IPS-NIHi7 (cell line): ENCODE data around the gene LPIN1.

ENCODE experiments used
- DNase-seq: peaks from one replicate; pipeline ENCODE4 v3.0.0; 2012; ENCODE audit warnings: mixed read lengths; ENCODE audit errors: extremely low spot score

LPIN1 gene

GRCh38 chr2:11784747-11785610 is 38.5 kb downstream of the LPIN1 start:
- peak; percentile 92 for DNase-seq

DNA sequence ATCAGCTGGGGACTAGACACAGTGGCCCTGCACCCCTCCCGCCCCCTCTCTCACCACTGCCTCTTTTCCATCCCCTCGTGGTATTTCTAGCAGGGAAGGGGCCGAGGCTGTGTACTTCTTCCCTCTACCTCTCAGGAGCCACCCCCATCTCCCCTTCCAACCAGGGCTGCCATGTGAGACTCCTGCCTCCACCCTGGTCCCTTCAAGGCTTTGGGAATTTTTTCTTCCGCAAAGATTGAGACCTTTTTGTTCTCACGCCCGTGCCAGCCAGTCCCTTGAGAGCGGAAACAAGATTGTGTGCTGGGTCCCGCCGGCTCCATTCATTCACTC is 39.1 kb downstream of the LPIN1 start:
- DNase-seq = no peak

- no peak for DNase-seq
Measured at GRCh38 chr2:11786191-11786590, 39.8 kb downstream of the LPIN1 start.

GRCh38 chr2:11786592-11786991 is 40.2 kb downstream of the LPIN1 start:
- no peak for DNase-seq

DNA sequence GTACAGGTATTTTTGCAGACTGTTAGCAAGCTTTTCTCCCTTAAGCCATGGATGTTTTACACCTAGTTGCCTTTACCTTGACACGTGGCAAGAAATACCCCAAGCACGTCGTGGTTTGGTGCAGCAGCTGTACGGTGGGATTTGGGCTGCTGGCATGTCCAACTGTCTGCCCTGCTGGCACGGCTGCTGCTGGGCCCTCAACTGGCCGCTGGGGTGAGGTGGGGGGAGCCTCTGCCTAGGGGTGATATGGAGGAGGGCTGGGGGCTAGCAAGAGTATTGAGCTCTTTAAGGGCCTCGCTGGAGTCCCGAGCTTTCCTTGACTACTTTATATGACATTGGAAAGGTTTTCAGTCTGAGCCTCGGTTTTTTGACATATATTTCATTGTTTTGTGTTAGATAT is 41.6 kb downstream of the LPIN1 start:
- no peak for DNase-seq

- no peak for DNase-seq
Measured at GRCh38 chr2:11788461-11789124, 42.2 kb downstream of the LPIN1 start.

DNA sequence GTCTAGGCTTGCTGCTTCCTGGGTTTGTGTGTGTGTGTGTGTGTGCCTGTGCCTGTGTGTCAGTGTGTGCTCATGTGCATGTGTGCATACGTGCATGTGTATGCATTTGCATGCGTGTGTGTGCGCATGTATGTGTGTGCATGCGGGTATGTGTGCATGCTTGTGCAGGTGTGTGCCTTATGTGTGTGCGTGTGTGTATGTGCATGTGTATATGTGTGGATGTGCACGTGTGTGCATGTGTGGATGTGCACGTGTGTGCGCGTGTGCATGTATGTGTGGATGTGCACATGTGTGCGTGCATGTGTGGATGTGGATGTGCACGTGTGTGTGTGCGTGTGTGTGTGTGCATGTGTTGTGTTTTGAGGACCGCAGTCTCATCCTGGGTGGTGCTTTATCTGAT is 42.8 kb downstream of the LPIN1 start:
- DNase-seq = no peak

- no peak for DNase-seq
Measured at GRCh38 chr2:11790228-11790627, 43.8 kb downstream of the LPIN1 start.

DNA sequence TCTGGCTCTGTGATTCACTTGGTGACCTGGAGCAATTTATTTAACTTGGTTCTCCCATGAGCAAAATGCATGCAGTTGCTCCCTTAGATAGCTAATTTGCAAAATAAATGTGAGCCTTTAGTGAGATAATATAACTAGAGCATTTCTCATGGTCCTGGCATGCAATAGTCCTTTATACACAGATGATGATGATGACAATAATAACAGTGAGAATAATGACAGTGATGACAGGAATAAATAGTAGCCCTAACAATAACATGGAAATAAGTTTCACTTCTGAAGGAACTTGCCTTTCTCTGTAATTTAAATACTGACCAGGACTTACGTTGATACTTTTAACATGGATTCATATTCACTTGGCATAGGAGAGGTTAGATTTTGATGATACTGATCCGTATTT is 49.2 kb downstream of the LPIN1 start:
- DNase-seq = no peak

GRCh38 chr2:11796190-11797171 is 50.0 kb downstream of the LPIN1 start:
- DNase-seq = no peak

DNA sequence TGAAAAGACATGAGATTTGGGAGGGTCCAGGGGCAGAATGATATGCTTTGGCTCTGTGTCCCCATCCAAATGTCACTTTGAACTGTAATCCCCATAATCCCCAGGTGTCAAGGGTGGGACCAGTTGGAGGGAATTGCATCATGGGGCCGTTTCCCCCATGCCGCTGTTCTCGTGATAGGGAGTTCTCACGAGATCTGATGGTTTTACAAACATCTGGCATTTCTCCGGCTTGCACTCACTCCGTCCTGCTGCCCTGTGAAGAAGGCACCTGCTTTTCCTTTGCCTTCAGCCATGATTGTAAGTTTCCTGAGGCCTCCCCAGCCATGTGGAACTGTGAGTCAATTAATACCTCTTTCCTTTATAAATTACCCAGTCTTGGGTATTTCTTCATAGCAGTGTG is 51.4 kb downstream of the LPIN1 start:
- DNase-seq = no peak

GRCh38 chr2:11798701-11799435 is 52.4 kb downstream of the LPIN1 start:
- DNase-seq = no peak

- DNase-seq = no peak
Measured at GRCh38 chr2:11799826-11800225, 53.4 kb downstream of the LPIN1 start.

DNA sequence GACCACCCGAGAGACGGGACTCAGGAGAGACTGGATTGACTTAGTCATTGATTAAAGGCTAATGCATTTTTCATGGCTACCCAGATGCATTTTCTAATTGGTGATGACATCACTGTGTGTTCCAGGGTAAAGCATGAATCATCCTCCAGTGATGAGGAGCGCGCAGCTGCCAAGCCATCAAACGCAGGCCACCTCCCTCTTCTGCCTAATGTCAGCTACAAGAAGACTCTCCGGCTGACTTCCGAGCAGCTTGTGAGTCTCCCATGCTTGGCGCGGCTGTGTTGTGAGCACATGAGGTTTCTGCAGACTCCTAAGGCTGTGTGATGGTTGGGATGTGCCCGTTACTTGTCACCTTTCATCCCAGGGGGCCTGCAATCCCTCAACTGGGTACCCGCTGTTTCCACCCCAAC is 56.4 kb downstream of the LPIN1 start:
- DNase-seq = no peak

DNA sequence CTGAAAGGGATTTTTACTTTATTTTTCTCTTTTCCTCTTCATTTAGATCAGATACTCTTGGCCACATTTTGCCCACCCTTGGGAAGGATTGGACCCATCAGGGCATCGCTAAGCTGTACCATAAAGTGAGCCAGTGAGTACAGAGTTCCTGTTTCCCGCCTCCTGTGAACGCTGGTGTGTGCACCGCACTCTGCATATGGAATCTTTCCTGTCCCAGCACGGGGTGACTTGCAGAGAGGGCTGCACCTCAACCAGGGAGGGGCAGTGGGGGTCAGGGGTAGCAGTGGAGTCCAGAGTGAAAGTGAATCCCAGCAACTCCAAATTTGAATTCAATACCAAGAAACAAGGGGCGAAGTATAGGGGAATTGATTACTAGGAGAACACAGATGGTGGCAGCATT is 58.6 kb downstream of the LPIN1 start:
- no peak for DNase-seq

DNA sequence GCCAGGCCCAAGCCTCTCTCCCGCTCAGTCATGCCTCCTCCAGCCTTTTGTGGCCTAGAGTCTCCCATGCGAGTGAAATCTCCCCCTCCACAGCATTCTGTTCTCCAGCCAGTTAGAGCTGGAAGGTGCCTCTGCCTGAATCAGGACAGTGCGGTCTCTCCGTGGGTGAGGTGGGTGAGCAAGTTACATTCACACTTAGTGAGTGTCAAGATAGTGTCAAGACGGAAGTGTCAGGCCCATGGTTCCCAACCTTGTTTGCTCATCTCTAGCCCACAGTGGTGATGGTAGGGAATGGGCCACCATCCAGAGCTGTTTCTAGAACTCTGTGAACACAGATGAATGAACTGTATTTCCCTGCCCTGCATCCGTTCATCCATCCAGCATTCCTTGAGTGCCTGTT is 59.5 kb downstream of the LPIN1 start:
- no peak for DNase-seq

DNA sequence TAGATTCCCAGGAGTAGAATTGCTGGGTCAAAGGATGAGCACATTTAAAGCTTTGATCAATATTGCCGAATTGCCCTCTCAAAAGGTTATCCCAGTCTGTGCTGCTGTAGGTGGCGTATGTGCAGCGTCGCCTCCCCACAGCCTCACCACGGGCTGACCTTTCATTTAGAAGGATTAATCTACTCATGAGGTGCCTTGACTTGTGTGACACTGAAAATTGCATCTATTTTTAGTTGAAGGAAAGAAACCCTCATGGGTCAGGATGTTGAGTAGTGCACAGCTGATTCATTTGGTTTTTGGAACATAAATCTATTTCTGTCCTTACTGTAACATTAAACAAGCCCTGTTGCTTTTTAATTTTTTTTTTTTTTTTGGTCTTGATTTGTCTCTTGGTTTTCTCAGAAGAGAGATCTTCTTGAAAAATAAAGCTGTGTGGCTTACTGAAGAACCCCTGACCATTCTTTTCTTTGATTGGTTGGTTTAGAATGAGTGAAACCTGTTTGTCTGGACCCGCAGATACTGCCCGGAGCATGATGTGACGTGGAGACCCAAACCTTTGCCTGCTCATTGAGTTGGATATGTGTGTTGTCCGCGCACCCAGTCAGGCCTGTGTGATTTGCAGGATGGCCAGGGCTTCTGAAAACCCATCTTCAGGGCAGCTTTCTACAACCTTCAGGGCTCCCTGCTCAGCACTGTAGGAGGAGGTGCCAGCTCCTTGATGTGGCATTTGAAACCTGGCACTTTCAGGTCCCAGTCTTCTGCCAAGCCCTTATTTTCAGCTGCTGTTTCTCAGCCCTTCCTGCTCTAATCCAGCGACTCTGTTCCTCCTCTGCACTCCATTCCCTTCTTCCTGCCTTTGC is 61.0 kb downstream of the LPIN1 start:
- no peak for DNase-seq

DNA sequence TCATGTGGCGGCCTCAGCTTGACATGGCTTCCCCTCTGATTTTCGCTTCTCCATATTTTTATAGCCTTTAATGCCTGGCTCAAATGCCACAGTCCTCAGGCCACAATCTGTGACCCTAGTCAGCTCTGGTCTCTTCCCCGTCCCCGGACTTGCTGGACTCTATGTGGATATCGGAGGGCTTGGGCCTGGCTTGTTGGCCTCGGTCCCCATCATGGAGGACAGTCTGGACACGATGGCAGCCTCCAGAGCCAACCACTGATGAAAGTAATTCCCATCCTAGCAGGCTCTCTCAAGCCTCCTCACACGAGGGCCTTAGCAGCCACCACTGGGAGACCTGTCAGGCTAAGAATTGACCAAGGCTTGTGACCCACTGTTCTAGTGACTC is 61.6 kb downstream of the LPIN1 start:
- no peak for DNase-seq

GRCh38 chr2:11809586-11810236 is 63.3 kb downstream of the LPIN1 start:
- DNase-seq = no peak
